SK-N-SH (cell line): Measurements from ENCODE around the gene SPOCK1.

ENCODE experiments used
- EP300 ChIP-seq, 2 experiments: IDR thresholded peaks; 2 replicates each; pipeline versions ENCODE4 v1.4.0 to v1.6.1; 2012; ENCODE audit warnings: borderline replicate concordance in 1 of 2, low read depth in 1 of 2, low read length in 1 of 2
- GABPA ChIP-seq: IDR thresholded peaks from 2 replicates; pipeline ENCODE4 v1.4.0; 2012; ENCODE audit warnings: low read depth, mild to moderate bottlenecking
- TF ChIP-seq, protein P1 (sequence below): fragments of 200-600 bp; sonication (generic); IDR thresholded peaks from 2 replicates; pipeline ENCODE4 v1.6.1; 2017; ENCODE audit warnings: antibody characterized with exemption, mild to moderate bottlenecking, moderate library complexity
- TF ChIP-seq, protein P2 (sequence below): IDR thresholded peaks from 2 replicates; pipeline ENCODE4 v1.6.1; 2012; ENCODE audit warnings: mild to moderate bottlenecking, low read depth, low read length, moderate library complexity

DNA sequence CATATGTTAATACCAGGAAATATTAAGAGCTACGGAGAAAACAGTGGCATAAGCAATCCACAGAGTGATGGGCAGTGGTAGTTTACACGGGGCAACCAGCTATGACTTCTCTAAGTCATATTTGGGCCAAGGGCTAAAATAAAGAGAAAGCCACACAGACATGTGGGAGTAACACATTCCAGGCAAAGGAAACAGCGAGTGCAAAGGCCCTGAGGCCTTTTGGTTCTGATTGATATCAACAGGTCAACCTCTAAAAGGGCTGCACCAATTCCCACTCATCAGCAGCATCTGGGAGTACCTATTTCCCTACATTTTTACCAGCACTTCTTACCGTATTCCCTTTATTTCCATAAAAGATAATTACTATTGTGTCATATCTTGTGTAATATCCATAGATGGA lies 173.4 kb downstream of the SPOCK1 start:
- TF ChIP-seq, protein P1, sequence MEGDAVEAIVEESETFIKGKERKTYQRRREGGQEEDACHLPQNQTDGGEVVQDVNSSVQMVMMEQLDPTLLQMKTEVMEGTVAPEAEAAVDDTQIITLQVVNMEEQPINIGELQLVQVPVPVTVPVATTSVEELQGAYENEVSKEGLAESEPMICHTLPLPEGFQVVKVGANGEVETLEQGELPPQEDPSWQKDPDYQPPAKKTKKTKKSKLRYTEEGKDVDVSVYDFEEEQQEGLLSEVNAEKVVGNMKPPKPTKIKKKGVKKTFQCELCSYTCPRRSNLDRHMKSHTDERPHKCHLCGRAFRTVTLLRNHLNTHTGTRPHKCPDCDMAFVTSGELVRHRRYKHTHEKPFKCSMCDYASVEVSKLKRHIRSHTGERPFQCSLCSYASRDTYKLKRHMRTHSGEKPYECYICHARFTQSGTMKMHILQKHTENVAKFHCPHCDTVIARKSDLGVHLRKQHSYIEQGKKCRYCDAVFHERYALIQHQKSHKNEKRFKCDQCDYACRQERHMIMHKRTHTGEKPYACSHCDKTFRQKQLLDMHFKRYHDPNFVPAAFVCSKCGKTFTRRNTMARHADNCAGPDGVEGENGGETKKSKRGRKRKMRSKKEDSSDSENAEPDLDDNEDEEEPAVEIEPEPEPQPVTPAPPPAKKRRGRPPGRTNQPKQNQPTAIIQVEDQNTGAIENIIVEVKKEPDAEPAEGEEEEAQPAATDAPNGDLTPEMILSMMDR = no peak
- no peak for TF ChIP-seq GABPA
- TF ChIP-seq EP300 (IDR thresholded peaks at IDR 0.05; ENCODE audit: borderline replicate concordance in 1 of 2, low read depth in 1 of 2, low read length in 1 of 2) = no peak
- TF ChIP-seq, protein P2, sequence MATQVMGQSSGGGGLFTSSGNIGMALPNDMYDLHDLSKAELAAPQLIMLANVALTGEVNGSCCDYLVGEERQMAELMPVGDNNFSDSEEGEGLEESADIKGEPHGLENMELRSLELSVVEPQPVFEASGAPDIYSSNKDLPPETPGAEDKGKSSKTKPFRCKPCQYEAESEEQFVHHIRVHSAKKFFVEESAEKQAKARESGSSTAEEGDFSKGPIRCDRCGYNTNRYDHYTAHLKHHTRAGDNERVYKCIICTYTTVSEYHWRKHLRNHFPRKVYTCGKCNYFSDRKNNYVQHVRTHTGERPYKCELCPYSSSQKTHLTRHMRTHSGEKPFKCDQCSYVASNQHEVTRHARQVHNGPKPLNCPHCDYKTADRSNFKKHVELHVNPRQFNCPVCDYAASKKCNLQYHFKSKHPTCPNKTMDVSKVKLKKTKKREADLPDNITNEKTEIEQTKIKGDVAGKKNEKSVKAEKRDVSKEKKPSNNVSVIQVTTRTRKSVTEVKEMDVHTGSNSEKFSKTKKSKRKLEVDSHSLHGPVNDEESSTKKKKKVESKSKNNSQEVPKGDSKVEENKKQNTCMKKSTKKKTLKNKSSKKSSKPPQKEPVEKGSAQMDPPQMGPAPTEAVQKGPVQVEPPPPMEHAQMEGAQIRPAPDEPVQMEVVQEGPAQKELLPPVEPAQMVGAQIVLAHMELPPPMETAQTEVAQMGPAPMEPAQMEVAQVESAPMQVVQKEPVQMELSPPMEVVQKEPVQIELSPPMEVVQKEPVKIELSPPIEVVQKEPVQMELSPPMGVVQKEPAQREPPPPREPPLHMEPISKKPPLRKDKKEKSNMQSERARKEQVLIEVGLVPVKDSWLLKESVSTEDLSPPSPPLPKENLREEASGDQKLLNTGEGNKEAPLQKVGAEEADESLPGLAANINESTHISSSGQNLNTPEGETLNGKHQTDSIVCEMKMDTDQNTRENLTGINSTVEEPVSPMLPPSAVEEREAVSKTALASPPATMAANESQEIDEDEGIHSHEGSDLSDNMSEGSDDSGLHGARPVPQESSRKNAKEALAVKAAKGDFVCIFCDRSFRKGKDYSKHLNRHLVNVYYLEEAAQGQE = no peak
